ENCODE data around the gene IFT80. TPM values are rescaled to one million over a fixed set of nuclear protein-coding genes. Genes with fewer than 3 reads are reported as not detected.

Gene IFT80
- total and polyA plus RNA-seq, 2 experiments from 2014 or later = 13.5 to 43.3 TPM

MicroRNAs within 50 kb of the gene (microRNA counts, 767-probe panel; counts per million panel counts)
- 9,748 counts per million, percentile 78 among the panel's probes with 10 or more counts for microRNA hsa-miR-15b-5p

Small RNAs within 50 kb of the gene (microRNA-seq; reads per million reads assigned to microRNA genes)
- gene MIR15B (1,639 reads per million, percentile 83 among the genes with 10 or more reads in this experiment), gene MIR16-2 (161 reads per million, percentile 64 among the genes with 10 or more reads in this experiment)

Small RNAs within 50 kb of the gene (small RNA-seq; reads per million reads assigned to genes)
- gene MIR15B (13.6 reads per million, percentile 95 among the genes with 10 or more reads in this experiment), gene MIR16-2 (5.0 reads per million, percentile 93 among the genes with 10 or more reads in this experiment)

Other genes starting within 250 kb of the IFT80 start
- gene C3orf80, start 173.8 kb downstream of the IFT80 start, total RNA-seq = 0.32 and 0.47 TPM in 2 replicates
- gene C3orf80, start 173.8 kb downstream of the IFT80 start, polyA plus RNA-seq = 0.46 and 0.55 TPM in 2 replicates
- 47.3 and 49.6 TPM in 2 replicates for gene SMC4, start 425 bp upstream of the IFT80 start, total RNA-seq
- gene SMC4, start 425 bp upstream of the IFT80 start, polyA plus RNA-seq = 55.4 and 59.7 TPM in 2 replicates
- gene TRIM59, start 50.6 kb upstream of the IFT80 start, total RNA-seq = 9.8 and 14.0 TPM in 2 replicates
- 4.6 and 6.4 TPM in 2 replicates for gene TRIM59, start 50.6 kb upstream of the IFT80 start, polyA plus RNA-seq
- gene KPNA4, start 166.3 kb upstream of the IFT80 start, total RNA-seq = 22.3 and 26.6 TPM in 2 replicates
- gene KPNA4, start 166.3 kb upstream of the IFT80 start, polyA plus RNA-seq = 6.8 and 13.0 TPM in 2 replicates